HG03575 (cell line): ENCODE data around the gene ELF2.
"Not testable (repeated sequence)": the region's sequence is repeated elsewhere in the genome, so short reads cannot be mapped to it uniquely, and the experiment has no call there.

ENCODE experiments used
- ATAC-seq: cut with Tn5 transposase; IDR thresholded peaks from one replicate; pipeline ENCODE4 v1.9.1; 2021; ENCODE audit not compliant: unreplicated experiment, insufficient number of reproducible peaks, low FRiP score; ENCODE audit errors: extremely low read depth

ELF2 gene

GRCh38 chr4:139146926-139147629 lies 29.9 kb downstream of the ELF2 start:
- no peak for ATAC-seq

- ATAC-seq, result no peak
Measured at GRCh38 chr4:139145552-139145932, 31.5 kb downstream of the ELF2 start.

- ATAC-seq, result no peak
Measured at GRCh38 chr4:139144911-139145551, 32.0 kb downstream of the ELF2 start.

GRCh38 chr4:139144161-139144859 lies 32.7 kb downstream of the ELF2 start:
- no peak for ATAC-seq

- no peak for ATAC-seq
Measured at GRCh38 chr4:139142980-139143379, 34.0 kb downstream of the ELF2 start.

- ATAC-seq, result no peak
Measured at GRCh38 chr4:139142087-139142486, 34.9 kb downstream of the ELF2 start.

GRCh38 chr4:139137763-139138162 lies 39.3 kb downstream of the ELF2 start:
- no peak for ATAC-seq

GRCh38 chr4:139134403-139134802 lies 42.6 kb downstream of the ELF2 start:
- ATAC-seq, result no peak

GRCh38 chr4:139131209-139131870 lies 45.7 kb downstream of the ELF2 start:
- no peak for ATAC-seq

- ATAC-seq, result no peak
Measured at GRCh38 chr4:139129206-139129605, 47.8 kb downstream of the ELF2 start.

GRCh38 chr4:139126898-139127297 lies 50.1 kb downstream of the ELF2 start:
- ATAC-seq, result no peak

- no peak for ATAC-seq
Measured at GRCh38 chr4:139123910-139124309, 53.1 kb downstream of the ELF2 start.

- ATAC-seq, result no peak
Measured at GRCh38 chr4:139118365-139118764, 58.7 kb downstream of the ELF2 start.

- no peak for ATAC-seq
Measured at GRCh38 chr4:139115226-139115625, 61.8 kb downstream of the ELF2 start.

- not testable (repeated sequence) for ATAC-seq
Measured at GRCh38 chr4:139114795-139115194, 62.2 kb downstream of the ELF2 start.

- no peak for ATAC-seq
Measured at GRCh38 chr4:139112650-139113049, 64.4 kb downstream of the ELF2 start.

GRCh38 chr4:139108567-139109128 lies 68.4 kb downstream of the ELF2 start:
- ATAC-seq, result no peak

GRCh38 chr4:139099366-139099982 lies 77.5 kb downstream of the ELF2 start:
- ATAC-seq, result peak; percentile 65

GRCh38 chr4:139092271-139092670 lies 84.7 kb downstream of the ELF2 start:
- no peak for ATAC-seq
